ENCODE data around the gene SNPH.

SNPH gene

GRCh38 chr20:1328680-1329330 is 62.7 kb downstream of the SNPH start, which contains the start of gene SDCBP2:
Gene SDCBP2 (minus strand): TSS chr20:1329139. CDS start chr20:1320416, 8,723 bp downstream.
- TF ChIP-seq NFIC (IDR thresholded peaks at IDR 0.05): 0 out of 2 replicates have a peak, but pooled peaks have one; percentile 11
- TF ChIP-seq, protein P1, sequence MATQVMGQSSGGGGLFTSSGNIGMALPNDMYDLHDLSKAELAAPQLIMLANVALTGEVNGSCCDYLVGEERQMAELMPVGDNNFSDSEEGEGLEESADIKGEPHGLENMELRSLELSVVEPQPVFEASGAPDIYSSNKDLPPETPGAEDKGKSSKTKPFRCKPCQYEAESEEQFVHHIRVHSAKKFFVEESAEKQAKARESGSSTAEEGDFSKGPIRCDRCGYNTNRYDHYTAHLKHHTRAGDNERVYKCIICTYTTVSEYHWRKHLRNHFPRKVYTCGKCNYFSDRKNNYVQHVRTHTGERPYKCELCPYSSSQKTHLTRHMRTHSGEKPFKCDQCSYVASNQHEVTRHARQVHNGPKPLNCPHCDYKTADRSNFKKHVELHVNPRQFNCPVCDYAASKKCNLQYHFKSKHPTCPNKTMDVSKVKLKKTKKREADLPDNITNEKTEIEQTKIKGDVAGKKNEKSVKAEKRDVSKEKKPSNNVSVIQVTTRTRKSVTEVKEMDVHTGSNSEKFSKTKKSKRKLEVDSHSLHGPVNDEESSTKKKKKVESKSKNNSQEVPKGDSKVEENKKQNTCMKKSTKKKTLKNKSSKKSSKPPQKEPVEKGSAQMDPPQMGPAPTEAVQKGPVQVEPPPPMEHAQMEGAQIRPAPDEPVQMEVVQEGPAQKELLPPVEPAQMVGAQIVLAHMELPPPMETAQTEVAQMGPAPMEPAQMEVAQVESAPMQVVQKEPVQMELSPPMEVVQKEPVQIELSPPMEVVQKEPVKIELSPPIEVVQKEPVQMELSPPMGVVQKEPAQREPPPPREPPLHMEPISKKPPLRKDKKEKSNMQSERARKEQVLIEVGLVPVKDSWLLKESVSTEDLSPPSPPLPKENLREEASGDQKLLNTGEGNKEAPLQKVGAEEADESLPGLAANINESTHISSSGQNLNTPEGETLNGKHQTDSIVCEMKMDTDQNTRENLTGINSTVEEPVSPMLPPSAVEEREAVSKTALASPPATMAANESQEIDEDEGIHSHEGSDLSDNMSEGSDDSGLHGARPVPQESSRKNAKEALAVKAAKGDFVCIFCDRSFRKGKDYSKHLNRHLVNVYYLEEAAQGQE (IDR thresholded peaks at IDR 0.05; ENCODE audit: low read depth): no peak

GRCh38 chr20:1330075-1330830 is 64.2 kb downstream of the SNPH start:
- no peak for TF ChIP-seq CEBPB (IDR thresholded peaks at IDR 0.05)
- TF ChIP-seq RAD21 (IDR thresholded peaks at IDR 0.05; ENCODE audit: low read depth): no peak
- TF ChIP-seq EP300 (IDR thresholded peaks at IDR 0.05; ENCODE audit: borderline replicate concordance): no peak
- TF ChIP-seq, protein P2, sequence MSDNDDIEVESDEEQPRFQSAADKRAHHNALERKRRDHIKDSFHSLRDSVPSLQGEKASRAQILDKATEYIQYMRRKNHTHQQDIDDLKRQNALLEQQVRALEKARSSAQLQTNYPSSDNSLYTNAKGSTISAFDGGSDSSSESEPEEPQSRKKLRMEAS (IDR thresholded peaks at IDR 0.05): no peak
- TF ChIP-seq TCF12 (IDR thresholded peaks at IDR 0.05; ENCODE audit: low read depth): no peak
- no peak for TF ChIP-seq YY1 (IDR thresholded peaks at IDR 0.05; ENCODE audit: low read depth)
- no peak for TF ChIP-seq USF1 (IDR thresholded peaks at IDR 0.05)

GRCh38 chr20:1331101-1331500 is 65.0 kb downstream of the SNPH start:
- TF ChIP-seq YY1 (IDR thresholded peaks at IDR 0.05; ENCODE audit: low read depth): no peak
- no peak for TF ChIP-seq FOXM1 (IDR thresholded peaks at IDR 0.05; ENCODE audit: borderline replicate concordance, low read depth)
- no peak for TF ChIP-seq CEBPB (IDR thresholded peaks at IDR 0.05)
- TF ChIP-seq EP300 (IDR thresholded peaks at IDR 0.05; ENCODE audit: borderline replicate concordance): no peak
- TF ChIP-seq EGR1 (IDR thresholded peaks at IDR 0.05): no peak
- TF ChIP-seq TAF1 (IDR thresholded peaks at IDR 0.05; ENCODE audit: low read depth): no peak
- TF ChIP-seq CREB1 (IDR thresholded peaks at IDR 0.05; ENCODE audit: low read depth): no peak
- TF ChIP-seq TCF12 (IDR thresholded peaks at IDR 0.05; ENCODE audit: low read depth): no peak

GRCh38 chr20:1331801-1332453 is 65.8 kb downstream of the SNPH start:
- no peak for TF ChIP-seq ZBTB7A (IDR thresholded peaks at IDR 0.05; ENCODE audit: low read depth)
- TF ChIP-seq TAF1 (IDR thresholded peaks at IDR 0.05; ENCODE audit: low read depth): no peak
- no peak for TF ChIP-seq FOXM1 (IDR thresholded peaks at IDR 0.05; ENCODE audit: borderline replicate concordance, low read depth)
- no peak for TF ChIP-seq TCF12 (IDR thresholded peaks at IDR 0.05; ENCODE audit: low read depth)
- TF ChIP-seq EGR1 (IDR thresholded peaks at IDR 0.05): no peak
- TF ChIP-seq RAD21 (IDR thresholded peaks at IDR 0.05; ENCODE audit: low read depth): no peak
- no peak for TF ChIP-seq EP300 (IDR thresholded peaks at IDR 0.05; ENCODE audit: borderline replicate concordance)
- TF ChIP-seq YY1 (IDR thresholded peaks at IDR 0.05; ENCODE audit: low read depth): no peak
- no peak for TF ChIP-seq TEAD4 (IDR thresholded peaks at IDR 0.05)
- TF ChIP-seq NFIC (IDR thresholded peaks at IDR 0.05): no peak
- TF ChIP-seq, protein P2 (IDR thresholded peaks at IDR 0.05): no peak
- no peak for TF ChIP-seq CREB1 (IDR thresholded peaks at IDR 0.05; ENCODE audit: low read depth)
- no peak for TF ChIP-seq USF1 (IDR thresholded peaks at IDR 0.05)
- no peak for TF ChIP-seq CEBPB (IDR thresholded peaks at IDR 0.05)
- TF ChIP-seq, protein P1 (IDR thresholded peaks at IDR 0.05; ENCODE audit: low read depth): no peak

DNA sequence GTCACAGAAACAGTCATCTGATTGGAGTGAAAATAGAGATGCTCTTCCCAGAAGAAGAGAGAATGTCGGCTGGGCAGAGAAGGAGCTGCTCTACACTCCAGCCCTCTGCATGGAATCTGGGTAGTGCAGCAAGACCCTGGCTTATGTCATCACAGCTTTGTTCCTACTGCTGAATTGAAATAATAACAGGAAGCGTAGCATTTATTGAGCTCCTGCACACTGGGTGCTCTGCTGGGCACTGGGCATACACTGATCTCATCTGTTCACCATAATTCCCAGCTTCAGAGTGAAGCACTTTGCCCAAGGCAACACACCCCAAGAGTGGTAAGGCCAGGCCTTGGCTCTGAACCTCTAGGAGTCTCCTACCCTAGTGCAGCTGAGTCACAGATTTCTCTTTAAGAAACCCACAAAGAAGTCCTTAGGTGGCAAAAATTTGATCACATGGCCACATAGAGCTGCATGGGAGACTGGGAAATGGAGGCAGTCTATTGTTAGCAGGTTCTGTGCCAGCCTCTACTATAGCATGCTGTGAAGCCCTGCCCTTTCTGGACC is 66.7 kb downstream of the SNPH start:
- TF ChIP-seq EGR1 (IDR thresholded peaks at IDR 0.05): no peak
- TF ChIP-seq USF1 (IDR thresholded peaks at IDR 0.05): no peak
- TF ChIP-seq CEBPB (IDR thresholded peaks at IDR 0.05): no peak
- TF ChIP-seq, protein P2 (IDR thresholded peaks at IDR 0.05): no peak
- no peak for TF ChIP-seq NFIC (IDR thresholded peaks at IDR 0.05)
- no peak for TF ChIP-seq EP300 (IDR thresholded peaks at IDR 0.05; ENCODE audit: borderline replicate concordance)
- TF ChIP-seq, protein P1 (IDR thresholded peaks at IDR 0.05; ENCODE audit: low read depth): no peak
- TF ChIP-seq FOXM1 (IDR thresholded peaks at IDR 0.05; ENCODE audit: borderline replicate concordance, low read depth): no peak
- no peak for TF ChIP-seq RAD21 (IDR thresholded peaks at IDR 0.05; ENCODE audit: low read depth)
- no peak for TF ChIP-seq TEAD4 (IDR thresholded peaks at IDR 0.05)
- TF ChIP-seq ZBTB7A (IDR thresholded peaks at IDR 0.05; ENCODE audit: low read depth): no peak
- TF ChIP-seq YY1 (IDR thresholded peaks at IDR 0.05; ENCODE audit: low read depth): no peak
- no peak for TF ChIP-seq TAF1 (IDR thresholded peaks at IDR 0.05; ENCODE audit: low read depth)
- TF ChIP-seq CREB1 (IDR thresholded peaks at IDR 0.05; ENCODE audit: low read depth): no peak
- TF ChIP-seq TCF12 (IDR thresholded peaks at IDR 0.05; ENCODE audit: low read depth): no peak

Data from Ishikawa (cell line).